PFSK-1 (cell line): ENCODE measurements around the gene LRBA.

Experiments
- FOXP2 ChIP-seq: optimal IDR thresholded peaks from 2 replicates; pipeline ENCODE3; 2011; ENCODE audit warnings: borderline replicate concordance, control low read depth, inconsistent platforms; ENCODE audit not compliant: insufficient read depth; ENCODE audit errors: extremely low read length, extremely low read depth
- POLR2AphosphoS5 ChIP-seq: IDR thresholded peaks from 2 replicates; pipeline ENCODE4 v1.6.1; 2012; ENCODE audit warnings: low read depth, mild to moderate bottlenecking, control low read depth, low read length, moderate library complexity
- REST ChIP-seq, 2 experiments: IDR thresholded peaks; 2 replicates each; pipeline versions ENCODE4 v1.6.1 to v1.8.0; 2011 to 2012; ENCODE audit warnings: low read depth in 2 of 2, low read length in 2 of 2, control low read depth in 1 of 2, inconsistent platforms in 1 of 2, mild to moderate bottlenecking in 1 of 2, moderate library complexity in 1 of 2; ENCODE audit not compliant: insufficient read depth in 1 of 2
- SIN3A ChIP-seq: IDR thresholded peaks from 2 replicates; pipeline ENCODE4 v1.6.1; 2012; ENCODE audit warnings: mild to moderate bottlenecking, low read length, moderate library complexity, borderline replicate concordance; ENCODE audit not compliant: insufficient read depth
- TAF1 ChIP-seq: IDR thresholded peaks from 2 replicates; pipeline ENCODE4 v1.6.1; 2012; ENCODE audit warnings: low read length, control low read depth, borderline replicate concordance; ENCODE audit not compliant: insufficient read depth

LRBA gene

GRCh38 chr4:150962245-150962644, 52.8 kb downstream of the LRBA start:
- TF ChIP-seq POLR2AphosphoS5, result no peak
- TF ChIP-seq TAF1, result no peak
- no peak for TF ChIP-seq SIN3A
- no peak for TF ChIP-seq REST (IDR thresholded peaks at IDR 0.05; ENCODE audit: insufficient read depth in 1 of 2, low read depth in 2 of 2, low read length in 2 of 2)
- no peak for TF ChIP-seq FOXP2

GRCh38 chr4:150961566-150961965, 53.5 kb downstream of the LRBA start:
- TF ChIP-seq REST (IDR thresholded peaks at IDR 0.05; ENCODE audit: insufficient read depth in 1 of 2, low read depth in 2 of 2, low read length in 2 of 2), result no peak
- TF ChIP-seq TAF1, result no peak
- no peak for TF ChIP-seq SIN3A
- TF ChIP-seq POLR2AphosphoS5, result no peak
- no peak for TF ChIP-seq FOXP2

GRCh38 chr4:150960818-150961217, 54.3 kb downstream of the LRBA start:
- TF ChIP-seq REST (IDR thresholded peaks at IDR 0.05; ENCODE audit: insufficient read depth in 1 of 2, low read depth in 2 of 2, low read length in 2 of 2) (no peak), FOXP2 (no peak), POLR2AphosphoS5 (no peak), TAF1 (no peak), SIN3A (no peak)

- no peak for TF ChIP-seq POLR2AphosphoS5
- TF ChIP-seq REST (IDR thresholded peaks at IDR 0.05; ENCODE audit: insufficient read depth in 1 of 2, low read depth in 2 of 2, low read length in 2 of 2), result no peak
- no peak for TF ChIP-seq TAF1
- TF ChIP-seq FOXP2, result no peak
- TF ChIP-seq SIN3A, result no peak
Measured at GRCh38 chr4:150960079-150960478, 55.0 kb downstream of the LRBA start.
